Measurements from ENCODE around the gene ISM1.

ISM1 gene

GRCh38 chr20:13202565-13202964 lies 18.5 kb upstream of the ISM1 start:
- Histone ChIP-seq H3K9ac (ENCODE audit: low read depth, low read length) (no peak overlapping the region), H3K9me3 (ENCODE audit: insufficient read depth, low read length, severe bottlenecking) (no peaks in the 10 kb centered on the region), H3K27me3 (ENCODE audit: insufficient read depth, low read length, poor library complexity) (no peaks in the 10 kb centered on the region), H3K4me2 (ENCODE audit: insufficient read depth, low read length) (no peak overlapping the region), H3K4me3 (ENCODE audit: low read depth in 1 of 2, low read length in 2 of 2) (no peak overlapping the region), H4K20me1 (ENCODE audit: insufficient read depth, low read length) (no peaks in the 10 kb centered on the region), H3K36me3 (ENCODE audit: insufficient read depth, low read length) (no peaks in the 10 kb centered on the region), H2AFZ (ENCODE audit: low read depth, low read length) (no peak overlapping the region), H3K79me2 (ENCODE audit: insufficient read depth, low read length) (no peaks in the 10 kb centered on the region), H3K27ac (ENCODE audit: low read length) (no peak overlapping the region), H3K4me1 (ENCODE audit: insufficient read depth, low read length) (peaks cover 12% of the 10 kb centered on the region)
- DNase-seq (no peak), ATAC-seq (ENCODE audit: insufficient read depth, low read depth) (no peak)
- TF ChIP-seq CTCF (IDR thresholded peaks at IDR 0.05; ENCODE audit: borderline replicate concordance, extremely low read depth, low read length, poor library complexity, severe bottlenecking) = no peak
- no peak for TF ChIP-seq EZH2 (IDR thresholded peaks at IDR 0.05; ENCODE audit: borderline replicate concordance, low read depth, low read length, severe bottlenecking)

- Histone ChIP-seq H3K9ac (ENCODE audit: low read depth, low read length) (no peak overlapping the region), H2AFZ (ENCODE audit: low read depth, low read length) (no peak overlapping the region), H3K4me2 (ENCODE audit: insufficient read depth, low read length) (no peak overlapping the region), H3K36me3 (ENCODE audit: insufficient read depth, low read length) (no peaks in the 10 kb centered on the region), H3K4me3 (ENCODE audit: low read depth in 1 of 2, low read length in 2 of 2) (no peak overlapping the region), H4K20me1 (ENCODE audit: insufficient read depth, low read length) (no peaks in the 10 kb centered on the region), H3K9me3 (ENCODE audit: insufficient read depth, low read length, severe bottlenecking) (no peaks in the 10 kb centered on the region), H3K27ac (ENCODE audit: low read length) (peak overlapping the region; percentile 40; the same call in 1 of the 2 replicates), H3K4me1 (ENCODE audit: insufficient read depth, low read length) (peaks cover 12% of the 10 kb centered on the region), H3K79me2 (ENCODE audit: insufficient read depth, low read length) (no peaks in the 10 kb centered on the region), H3K27me3 (ENCODE audit: insufficient read depth, low read length, poor library complexity) (no peaks in the 10 kb centered on the region)
- DNase-seq (peak; percentile 66), ATAC-seq (ENCODE audit: insufficient read depth, low read depth) (peak; percentile 90)
- TF ChIP-seq CTCF (IDR thresholded peaks at IDR 0.05; ENCODE audit: borderline replicate concordance, extremely low read depth, low read length, poor library complexity, severe bottlenecking) (no peak), EZH2 (IDR thresholded peaks at IDR 0.05; ENCODE audit: borderline replicate concordance, low read depth, low read length, severe bottlenecking) (no peak)
These were observed 15.6 kb upstream of the ISM1 start for GRCh38 chr20:13205425-13205824.

- Histone ChIP-seq H3K36me3 (ENCODE audit: insufficient read depth, low read length) (no peaks in the 10 kb centered on the region), H3K9me3 (ENCODE audit: insufficient read depth, low read length, severe bottlenecking) (no peaks in the 10 kb centered on the region), H3K4me2 (ENCODE audit: insufficient read depth, low read length) (no peak overlapping the region), H3K27ac (ENCODE audit: low read length) (peak overlapping the region; percentile 7; the same call in 1 of the 2 replicates), H3K27me3 (ENCODE audit: insufficient read depth, low read length, poor library complexity) (no peaks in the 10 kb centered on the region), H3K4me3 (ENCODE audit: low read depth in 1 of 2, low read length in 2 of 2) (no peak overlapping the region), H4K20me1 (ENCODE audit: insufficient read depth, low read length) (no peaks in the 10 kb centered on the region), H3K9ac (ENCODE audit: low read depth, low read length) (no peak overlapping the region), H3K4me1 (ENCODE audit: insufficient read depth, low read length) (peaks cover 12% of the 10 kb centered on the region), H2AFZ (ENCODE audit: low read depth, low read length) (no peak overlapping the region), H3K79me2 (ENCODE audit: insufficient read depth, low read length) (no peaks in the 10 kb centered on the region)
- DNase-seq = no peak
- TF ChIP-seq CTCF (IDR thresholded peaks at IDR 0.05; ENCODE audit: borderline replicate concordance, extremely low read depth, low read length, poor library complexity, severe bottlenecking) (no peak), EZH2 (IDR thresholded peaks at IDR 0.05; ENCODE audit: borderline replicate concordance, low read depth, low read length, severe bottlenecking) (no peak)
- peak; percentile 28; the same call in 1 of the 3 replicates for ATAC-seq (ENCODE audit: insufficient read depth, low read depth)
These were observed 15.1 kb upstream of the ISM1 start for GRCh38 chr20:13205848-13206434.
